Neural progenitor cell (in vitro differentiated cells): ENCODE results near the gene ATP6AP2. TPM values are rescaled to one million over a fixed set of nuclear protein-coding genes. Genes with fewer than 3 reads are reported as not detected.

Experiments used
- DNase-seq: peaks from one replicate; pipeline ENCODE4 v3.0.0-alpha.2; 2016; ENCODE audit warnings: low spot score
- H2AFZ ChIP-seq: fragments of 200-600 bp; sonication (generic); replicated peaks from 2 replicates; pipeline ENCODE4 v1.6.1; 2016; ENCODE audit warnings: antibody characterized with exemption
- H3F3A ChIP-seq: fragments of 200-600 bp; sonication (generic); 2 replicates; pipeline ENCODE4 v1.6.1; 2016; ENCODE audit warnings: antibody characterized with exemption, low read depth
- H3K27ac ChIP-seq: fragments of 200-600 bp; sonication (generic); 2 replicates; pipeline ENCODE4 v1.5.1; 2016; ENCODE audit warnings: mild to moderate bottlenecking
- H3K27me3 ChIP-seq: fragments of 200-600 bp; sonication (generic); 2 replicates; pipeline ENCODE4 v1.6.1; 2016; ENCODE audit warnings: mild to moderate bottlenecking, moderate library complexity
- H3K36me3 ChIP-seq: fragments of 200-600 bp; sonication (generic); 2 replicates; pipeline ENCODE4 v1.5.1; 2016
- H3K4me1 ChIP-seq: fragments of 200-600 bp; sonication (generic); 2 replicates; pipeline ENCODE4 v1.6.1; 2016; ENCODE audit warnings: mixed run types
- H3K4me2 ChIP-seq: fragments of 200-600 bp; sonication (generic); 2 replicates; pipeline ENCODE4 v1.6.1; 2016
- H3K4me3 ChIP-seq: fragments of 200-600 bp; sonication (generic); 2 replicates; pipeline ENCODE4 v1.5.1; 2016
- H3K79me2 ChIP-seq: fragments of 200-600 bp; sonication (generic); 2 replicates; pipeline ENCODE4 v1.6.1; 2016; ENCODE audit warnings: low read depth
- H3K9ac ChIP-seq: fragments of 200-600 bp; sonication (generic); 2 replicates; pipeline ENCODE4 v1.6.1; 2016
- H3K9me3 ChIP-seq: fragments of 200-600 bp; sonication (generic); 2 replicates; pipeline ENCODE4 v1.5.1; 2016; ENCODE audit warnings: low read depth
- H4K20me1 ChIP-seq: fragments of 200-600 bp; sonication (generic); 2 replicates; pipeline ENCODE4 v1.6.1; 2016; ENCODE audit warnings: low read depth
- H3K27ac Mint-ChIP-seq: 3 replicates; pipeline ENCODE4 v1.8.0; 2021; ENCODE audit warnings: mixed read lengths
- H3K27me3 Mint-ChIP-seq: 2 replicates; pipeline ENCODE4 v1.8.0; 2022; ENCODE audit warnings: low read depth, mild to moderate bottlenecking, inconsistent platforms, moderate library complexity, mixed read lengths; ENCODE audit not compliant: insufficient read depth
- H3K36me3 Mint-ChIP-seq: 3 replicates; pipeline ENCODE4 v1.8.0; 2021; ENCODE audit warnings: mixed read lengths
- H3K4me1 Mint-ChIP-seq: 3 replicates; pipeline ENCODE4 v1.8.0; 2021; ENCODE audit warnings: mixed read lengths
- H3K4me3 Mint-ChIP-seq: 3 replicates; pipeline ENCODE4 v1.8.0; 2021; ENCODE audit warnings: mild to moderate bottlenecking, moderate library complexity, mixed read lengths
- H3K9me3 Mint-ChIP-seq: 3 replicates; pipeline ENCODE4 v1.8.0; 2020; ENCODE audit warnings: mixed read lengths
- EZH2 ChIP-seq: fragments of 200-600 bp; sonication (generic); IDR thresholded peaks from 2 replicates; pipeline ENCODE4 v1.6.1; 2017; ENCODE audit warnings: antibody characterized with exemption, mild to moderate bottlenecking, moderate library complexity
- EZH2phosphoT487 ChIP-seq: fragments of 200-600 bp; sonication (generic); IDR thresholded peaks from 2 replicates; pipeline ENCODE4 v1.6.1; 2017; ENCODE audit warnings: antibody characterized with exemption
- total RNA-seq: library from RNA; depleted of rRNA; stranded (reverse); fragments of >200 nt; gene quantifications from 2 replicates; pipeline ENCODE4 v1.2.3, GENCODE V29; 2015; ENCODE audit warnings: low replicate concordance
- TF ChIP-seq, protein P1 (sequence below): fragments of 200-600 bp; sonication (generic); IDR thresholded peaks from 2 replicates; pipeline ENCODE4 v1.5.1; 2017; ENCODE audit warnings: antibody characterized with exemption, mild to moderate bottlenecking

Gene ATP6AP2, protein sequence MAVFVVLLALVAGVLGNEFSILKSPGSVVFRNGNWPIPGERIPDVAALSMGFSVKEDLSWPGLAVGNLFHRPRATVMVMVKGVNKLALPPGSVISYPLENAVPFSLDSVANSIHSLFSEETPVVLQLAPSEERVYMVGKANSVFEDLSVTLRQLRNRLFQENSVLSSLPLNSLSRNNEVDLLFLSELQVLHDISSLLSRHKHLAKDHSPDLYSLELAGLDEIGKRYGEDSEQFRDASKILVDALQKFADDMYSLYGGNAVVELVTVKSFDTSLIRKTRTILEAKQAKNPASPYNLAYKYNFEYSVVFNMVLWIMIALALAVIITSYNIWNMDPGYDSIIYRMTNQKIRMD
- total RNA-seq: 70.1 and 88.1 TPM in 2 replicates

DNA sequence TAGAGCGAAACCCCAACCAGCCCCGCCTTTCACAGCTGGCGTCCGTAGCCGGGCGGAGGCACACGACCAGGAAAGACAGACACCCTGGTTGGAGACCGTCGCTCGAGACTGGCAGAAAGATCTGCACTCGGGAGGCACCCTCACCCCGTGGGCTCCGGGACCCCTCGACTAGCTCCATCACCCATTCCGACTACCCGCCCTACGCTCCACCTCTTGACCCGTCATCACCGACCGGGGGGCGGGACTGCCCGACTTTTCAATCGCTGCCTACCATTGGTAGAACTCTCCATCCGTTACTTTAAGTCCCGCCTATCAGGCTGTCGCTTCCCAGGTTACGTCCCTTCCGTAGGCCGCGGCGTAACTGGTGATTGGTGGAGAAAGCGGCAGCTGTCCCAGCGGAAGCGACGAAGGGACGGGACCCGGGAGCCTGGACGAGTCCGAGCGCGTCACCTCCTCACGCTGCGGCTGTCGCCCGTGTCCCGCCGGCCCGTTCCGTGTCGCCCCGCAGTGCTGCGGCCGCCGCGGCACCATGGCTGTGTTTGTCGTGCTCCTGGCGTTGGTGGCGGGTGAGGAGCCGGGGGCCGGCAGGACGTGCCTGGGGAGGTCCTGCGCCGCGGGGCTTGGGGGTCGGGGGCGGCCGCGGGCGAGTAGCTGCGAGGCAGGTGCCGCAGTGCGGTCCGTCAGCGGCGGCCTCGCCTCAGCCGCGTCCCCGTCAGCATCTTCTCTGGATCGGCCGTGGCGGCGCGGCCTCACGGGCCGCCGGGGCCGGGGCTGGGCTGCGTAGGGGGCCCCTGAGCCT is at the start of gene ATP6AP2:
ATP6AP2 (plus strand) TSS at position 434 of the 799 bp plus-strand sequence; CDS start at position 530, 96 bp downstream.
- peak within 1 kb of the TSS; percentile 94 for H3K4me3 Mint-ChIP-seq

DNA sequence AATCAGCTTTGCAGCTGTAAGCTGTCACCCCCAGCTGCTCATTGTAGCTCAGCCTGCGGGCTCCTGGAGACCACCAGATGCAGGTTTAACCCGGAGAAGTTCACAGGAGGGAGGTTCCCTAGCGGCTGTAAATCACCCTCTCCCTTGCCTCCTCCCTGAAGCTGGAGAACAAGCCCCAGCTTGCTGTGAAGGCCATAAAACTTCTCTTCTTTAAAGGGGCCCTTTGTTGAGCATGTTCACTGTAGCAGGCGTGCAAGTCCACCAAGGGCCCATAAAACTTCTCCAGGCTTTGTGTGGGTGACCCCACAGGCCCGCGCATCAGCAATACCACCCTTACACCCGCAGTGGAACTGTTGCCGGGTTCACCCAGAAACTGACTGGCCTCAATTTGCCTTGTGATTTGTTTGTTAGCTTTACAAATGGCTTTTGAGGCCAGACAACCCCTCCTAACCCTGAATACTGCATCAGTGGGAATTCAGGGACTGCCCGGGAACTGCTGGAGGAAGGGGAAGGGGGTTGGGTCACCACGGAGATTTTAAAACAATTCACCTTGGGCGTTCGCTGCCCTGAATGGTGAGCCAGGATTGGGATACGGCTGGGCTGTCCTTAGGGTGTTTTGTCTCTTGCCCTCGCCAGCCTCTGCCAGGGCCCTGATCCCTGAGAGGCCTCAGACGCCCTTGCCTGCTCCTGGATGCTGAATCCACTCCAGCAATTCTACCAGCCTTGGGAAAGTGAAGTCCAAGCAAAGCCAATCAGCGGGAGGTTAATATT is 49.5 kb upstream of the ATP6AP2 start:
- Histone ChIP-seq H3K36me3 (no peaks in the 10 kb centered on the region), H3K4me1 (peaks cover 11% of the 10 kb centered on the region), H3K4me3 (no peak overlapping the region), H2AFZ (peak overlapping the region; percentile 39), H3K79me2 (no peaks in the 10 kb centered on the region), H3K27ac (no peak overlapping the region), H3K4me2 (peak overlapping the region; percentile 37), H3K27me3 (no peaks in the 10 kb centered on the region), H3K9me3 (no peaks in the 10 kb centered on the region), H3F3A (no peaks in the 10 kb centered on the region), H3K9ac (no peak overlapping the region), H4K20me1 (no peaks in the 10 kb centered on the region)
- Mint-ChIP-seq H3K9me3 (no peaks in the 10 kb centered on the region), H3K27me3 (no peaks in the 10 kb centered on the region), H3K4me1 (peaks cover 13% of the 10 kb centered on the region), H3K27ac (peak overlapping the region; percentile 83), H3K36me3 (no peaks in the 10 kb centered on the region), H3K4me3 (no peak overlapping the region)
- TF ChIP-seq EZH2phosphoT487: no peak
- TF ChIP-seq, protein P1, sequence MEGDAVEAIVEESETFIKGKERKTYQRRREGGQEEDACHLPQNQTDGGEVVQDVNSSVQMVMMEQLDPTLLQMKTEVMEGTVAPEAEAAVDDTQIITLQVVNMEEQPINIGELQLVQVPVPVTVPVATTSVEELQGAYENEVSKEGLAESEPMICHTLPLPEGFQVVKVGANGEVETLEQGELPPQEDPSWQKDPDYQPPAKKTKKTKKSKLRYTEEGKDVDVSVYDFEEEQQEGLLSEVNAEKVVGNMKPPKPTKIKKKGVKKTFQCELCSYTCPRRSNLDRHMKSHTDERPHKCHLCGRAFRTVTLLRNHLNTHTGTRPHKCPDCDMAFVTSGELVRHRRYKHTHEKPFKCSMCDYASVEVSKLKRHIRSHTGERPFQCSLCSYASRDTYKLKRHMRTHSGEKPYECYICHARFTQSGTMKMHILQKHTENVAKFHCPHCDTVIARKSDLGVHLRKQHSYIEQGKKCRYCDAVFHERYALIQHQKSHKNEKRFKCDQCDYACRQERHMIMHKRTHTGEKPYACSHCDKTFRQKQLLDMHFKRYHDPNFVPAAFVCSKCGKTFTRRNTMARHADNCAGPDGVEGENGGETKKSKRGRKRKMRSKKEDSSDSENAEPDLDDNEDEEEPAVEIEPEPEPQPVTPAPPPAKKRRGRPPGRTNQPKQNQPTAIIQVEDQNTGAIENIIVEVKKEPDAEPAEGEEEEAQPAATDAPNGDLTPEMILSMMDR: no peak
- no peak for TF ChIP-seq EZH2
- DNase-seq: peak; percentile 31

More for the DNA sequence above, at the start of gene ATP6AP2:
- Histone ChIP-seq H3K9me3 (no peaks in the 10 kb centered on the region), H3K9ac (peak within 1 kb of the TSS; percentile 61), H3K27me3 (no peaks in the 10 kb centered on the region), H4K20me1 (peaks cover 12% of the 10 kb centered on the region), H3K4me3 (peak within 1 kb of the TSS; percentile 76), H3K27ac (no peak within 1 kb of the TSS), H3K4me2 (peak within 1 kb of the TSS; percentile 79), H3K36me3 (no peaks in the 10 kb centered on the region), H3K79me2 (peaks cover 39% of the 10 kb centered on the region), H3F3A (no peaks in the 10 kb centered on the region), H2AFZ (peak within 1 kb of the TSS; percentile 85), H3K4me1 (peaks cover 5% of the 10 kb centered on the region)
- H3K36me3 Mint-ChIP-seq: no peaks in the 10 kb centered on the region
- peak; percentile 95 for DNase-seq
- H3K27me3 Mint-ChIP-seq: peaks cover 2% of the 10 kb centered on the region
- H3K4me1 Mint-ChIP-seq: peaks cover 5% of the 10 kb centered on the region
- H3K27ac Mint-ChIP-seq: peak within 1 kb of the TSS; percentile 82
- peaks cover 8% of the 10 kb centered on the region for H3K9me3 Mint-ChIP-seq
- TF ChIP-seq, protein P1: no peak
- TF ChIP-seq EZH2phosphoT487 (no peak), EZH2 (no peak)

DNA sequence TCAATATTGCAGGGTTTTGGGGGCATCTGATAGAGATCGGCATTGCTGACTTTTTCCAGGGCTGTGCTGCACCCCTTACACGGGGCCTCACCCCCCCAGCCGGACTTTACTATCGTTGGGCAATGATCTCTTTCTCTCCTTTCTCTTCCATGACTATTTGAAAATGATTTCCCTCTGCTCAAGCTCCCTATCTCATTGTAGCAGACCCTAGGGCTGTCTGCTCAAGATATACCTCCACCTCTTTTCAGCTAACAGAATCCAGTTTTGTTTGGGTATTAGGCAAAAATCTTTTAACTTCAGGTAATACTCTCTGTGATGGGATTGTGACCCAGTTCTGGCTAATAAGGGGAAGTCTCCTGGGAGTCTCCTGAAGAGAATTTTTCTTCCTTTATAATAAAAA is 43.5 kb upstream of the ATP6AP2 start:
- H3K4me3 ChIP-seq: no peak overlapping the region
- H3K4me1 ChIP-seq: no peaks in the 10 kb centered on the region
- Mint-ChIP-seq H3K4me1 (peaks cover 2% of the 10 kb centered on the region), H3K4me3 (no peak overlapping the region), H3K27ac (no peak overlapping the region), H3K27me3 (peaks cover 9% of the 10 kb centered on the region), H3K36me3 (no peaks in the 10 kb centered on the region), H3K9me3 (peaks cover 6% of the 10 kb centered on the region)
- H3K9me3 ChIP-seq: no peaks in the 10 kb centered on the region
- H3K27ac ChIP-seq: no peak overlapping the region
- no peak overlapping the region for H3K4me2 ChIP-seq
- no peak overlapping the region for H2AFZ ChIP-seq
- TF ChIP-seq EZH2phosphoT487: no peak
- TF ChIP-seq EZH2: no peak
- TF ChIP-seq, protein P1: no peak
- no peaks in the 10 kb centered on the region for H3K36me3 ChIP-seq
- no peaks in the 10 kb centered on the region for H3K79me2 ChIP-seq
- H3F3A ChIP-seq: no peaks in the 10 kb centered on the region
- no peaks in the 10 kb centered on the region for H4K20me1 ChIP-seq
- no peak for DNase-seq
- H3K27me3 ChIP-seq: no peaks in the 10 kb centered on the region
- no peak overlapping the region for H3K9ac ChIP-seq
